ENCODE results near the gene GNA12. TPM values are rescaled to one million over a fixed set of nuclear protein-coding genes. Genes with fewer than 3 reads are reported as not detected.

GNA12 gene
- total RNA-seq, 1 donor: 27.1 TPM

- peaks cover 37% of the 10 kb centered on the region for H3K79me2 ChIP-seq (ENCODE audit: insufficient read depth, low read length)
Observed at GRCh38 chr7:2774280-2774679, 69.8 kb downstream of the GNA12 start.

GRCh38 chr7:2773608-2774007, 70.5 kb downstream of the GNA12 start:
- Histone ChIP-seq H3K4me3 (ENCODE audit: insufficient read depth, low read length) (no peak overlapping the region), H3K36me3 (ENCODE audit: insufficient read depth, low read length) (no peaks in the 10 kb centered on the region), H3K27me3 (ENCODE audit: insufficient read depth, low read length) (no peaks in the 10 kb centered on the region), H3K4me1 (ENCODE audit: insufficient read depth, low read length) (no peaks in the 10 kb centered on the region), H2AFZ (ENCODE audit: low read length) (no peak overlapping the region), H4K20me1 (ENCODE audit: insufficient read depth, low read length) (no peaks in the 10 kb centered on the region), H3K79me2 (ENCODE audit: insufficient read depth, low read length) (peaks cover 37% of the 10 kb centered on the region), H3K9me3 (ENCODE audit: low read depth, low read length) (no peaks in the 10 kb centered on the region), H3K27ac (ENCODE audit: low read depth, low read length) (no peak overlapping the region), H3K4me2 (ENCODE audit: insufficient read depth, low read length) (no peak overlapping the region)
- TF ChIP-seq CTCF (IDR thresholded peaks at IDR 0.05; ENCODE audit: extremely low read depth, low read depth, low read length): no peak
- DNase-seq (ENCODE audit: insufficient read length, low spot score, missing footprints): no peak

More at GRCh38 chr7:2774280-2774679, 69.8 kb downstream of the GNA12 start:
- Histone ChIP-seq H3K9me3 (ENCODE audit: low read depth, low read length) (no peaks in the 10 kb centered on the region), H3K4me1 (ENCODE audit: insufficient read depth, low read length) (no peaks in the 10 kb centered on the region), H3K27me3 (ENCODE audit: insufficient read depth, low read length) (no peaks in the 10 kb centered on the region), H2AFZ (ENCODE audit: low read length) (no peak overlapping the region), H3K4me2 (ENCODE audit: insufficient read depth, low read length) (no peak overlapping the region), H3K4me3 (ENCODE audit: insufficient read depth, low read length) (no peak overlapping the region), H4K20me1 (ENCODE audit: insufficient read depth, low read length) (no peaks in the 10 kb centered on the region), H3K27ac (ENCODE audit: low read depth, low read length) (no peak overlapping the region), H3K36me3 (ENCODE audit: insufficient read depth, low read length) (no peaks in the 10 kb centered on the region)
- DNase-seq (ENCODE audit: insufficient read length, low spot score, missing footprints): no peak
- no peak for TF ChIP-seq CTCF (IDR thresholded peaks at IDR 0.05; ENCODE audit: extremely low read depth, low read depth, low read length)

GRCh38 chr7:2771274-2771731, 72.8 kb downstream of the GNA12 start:
- H3K36me3 ChIP-seq (ENCODE audit: insufficient read depth, low read length): no peaks in the 10 kb centered on the region
- no peak for TF ChIP-seq CTCF (IDR thresholded peaks at IDR 0.05; ENCODE audit: extremely low read depth, low read depth, low read length)
- no peak overlapping the region for H3K27ac ChIP-seq (ENCODE audit: low read depth, low read length)
- no peak overlapping the region for H3K4me2 ChIP-seq (ENCODE audit: insufficient read depth, low read length)
- no peaks in the 10 kb centered on the region for H3K27me3 ChIP-seq (ENCODE audit: insufficient read depth, low read length)
- no peaks in the 10 kb centered on the region for H3K9me3 ChIP-seq (ENCODE audit: low read depth, low read length)
- no peaks in the 10 kb centered on the region for H4K20me1 ChIP-seq (ENCODE audit: insufficient read depth, low read length)
- DNase-seq (ENCODE audit: insufficient read length, low spot score, missing footprints): peak; percentile 46
- H3K4me1 ChIP-seq (ENCODE audit: insufficient read depth, low read length): no peaks in the 10 kb centered on the region
- H3K79me2 ChIP-seq (ENCODE audit: insufficient read depth, low read length): peaks cover 41% of the 10 kb centered on the region
- H2AFZ ChIP-seq (ENCODE audit: low read length): no peak overlapping the region
- no peak overlapping the region for H3K4me3 ChIP-seq (ENCODE audit: insufficient read depth, low read length)

- H3K9me3 ChIP-seq (ENCODE audit: low read depth, low read length): no peaks in the 10 kb centered on the region
- no peaks in the 10 kb centered on the region for H3K27me3 ChIP-seq (ENCODE audit: insufficient read depth, low read length)
- no peak overlapping the region for H3K4me3 ChIP-seq (ENCODE audit: insufficient read depth, low read length)
- peaks cover 37% of the 10 kb centered on the region for H3K4me1 ChIP-seq (ENCODE audit: insufficient read depth, low read length)
- H3K79me2 ChIP-seq (ENCODE audit: insufficient read depth, low read length): peaks cover 43% of the 10 kb centered on the region
- no peaks in the 10 kb centered on the region for H4K20me1 ChIP-seq (ENCODE audit: insufficient read depth, low read length)
- DNase-seq (ENCODE audit: insufficient read length, low spot score, missing footprints): no peak
- no peaks in the 10 kb centered on the region for H3K36me3 ChIP-seq (ENCODE audit: insufficient read depth, low read length)
- no peak for TF ChIP-seq CTCF (IDR thresholded peaks at IDR 0.05; ENCODE audit: extremely low read depth, low read depth, low read length)
- H3K27ac ChIP-seq (ENCODE audit: low read depth, low read length): no peak overlapping the region
- no peak overlapping the region for H3K4me2 ChIP-seq (ENCODE audit: insufficient read depth, low read length)
- H2AFZ ChIP-seq (ENCODE audit: low read length): no peak overlapping the region
Observed at GRCh38 chr7:2764621-2765020, 79.5 kb downstream of the GNA12 start.

Measured in osteoblast (primary cell).